ENCODE data around the gene FSTL4.

DNA sequence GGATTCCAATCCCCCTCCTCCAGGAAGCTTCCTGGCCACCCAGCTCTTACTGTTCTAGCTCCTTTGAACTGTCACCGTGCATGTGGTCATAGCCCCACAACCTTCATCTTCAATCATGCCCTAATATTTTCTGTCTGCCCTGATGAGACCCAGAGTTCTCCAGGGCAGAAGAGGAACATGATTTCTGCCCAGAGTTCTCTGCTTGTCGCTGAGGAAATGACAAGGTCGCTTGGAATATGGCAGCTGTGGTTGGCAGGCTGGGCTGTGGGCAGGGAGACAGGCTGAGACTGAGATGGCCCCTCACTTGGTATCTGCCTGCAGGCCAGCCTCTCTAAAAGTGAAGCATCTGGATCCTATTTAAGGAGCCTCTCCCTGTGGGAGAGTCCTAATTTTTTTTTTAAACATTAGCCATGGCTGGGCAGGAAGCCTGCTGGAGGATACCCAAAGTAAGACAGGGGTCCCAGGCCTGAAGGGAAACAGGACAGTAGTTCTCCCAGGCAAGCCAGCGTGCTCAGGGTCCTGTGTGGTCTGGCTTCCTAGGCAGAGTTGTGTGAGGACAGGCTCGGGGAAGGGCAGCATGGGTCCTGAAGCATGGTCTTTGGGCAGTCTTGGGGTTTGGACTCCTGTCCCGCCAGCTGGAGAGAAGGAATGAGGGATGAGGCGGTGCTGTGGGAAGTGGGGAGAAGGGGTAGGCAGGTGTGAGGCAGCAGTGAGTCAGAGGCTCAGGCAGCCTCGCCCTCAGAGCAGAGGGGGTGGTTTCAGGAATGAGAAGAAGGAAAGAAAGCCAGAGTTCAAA lies 242.1 kb downstream of the FSTL4 start:
- TF ChIP-seq, protein P1, sequence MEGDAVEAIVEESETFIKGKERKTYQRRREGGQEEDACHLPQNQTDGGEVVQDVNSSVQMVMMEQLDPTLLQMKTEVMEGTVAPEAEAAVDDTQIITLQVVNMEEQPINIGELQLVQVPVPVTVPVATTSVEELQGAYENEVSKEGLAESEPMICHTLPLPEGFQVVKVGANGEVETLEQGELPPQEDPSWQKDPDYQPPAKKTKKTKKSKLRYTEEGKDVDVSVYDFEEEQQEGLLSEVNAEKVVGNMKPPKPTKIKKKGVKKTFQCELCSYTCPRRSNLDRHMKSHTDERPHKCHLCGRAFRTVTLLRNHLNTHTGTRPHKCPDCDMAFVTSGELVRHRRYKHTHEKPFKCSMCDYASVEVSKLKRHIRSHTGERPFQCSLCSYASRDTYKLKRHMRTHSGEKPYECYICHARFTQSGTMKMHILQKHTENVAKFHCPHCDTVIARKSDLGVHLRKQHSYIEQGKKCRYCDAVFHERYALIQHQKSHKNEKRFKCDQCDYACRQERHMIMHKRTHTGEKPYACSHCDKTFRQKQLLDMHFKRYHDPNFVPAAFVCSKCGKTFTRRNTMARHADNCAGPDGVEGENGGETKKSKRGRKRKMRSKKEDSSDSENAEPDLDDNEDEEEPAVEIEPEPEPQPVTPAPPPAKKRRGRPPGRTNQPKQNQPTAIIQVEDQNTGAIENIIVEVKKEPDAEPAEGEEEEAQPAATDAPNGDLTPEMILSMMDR (IDR thresholded peaks at IDR 0.05), result no peak
- no peak for TF ChIP-seq EZH2 (IDR thresholded peaks at IDR 0.05; ENCODE audit: borderline replicate concordance, insufficient read depth, low read depth, low read length, poor library complexity, severe bottlenecking)

All from B cell (primary cell).